ENCODE measurements around the gene FAU. TPM values are rescaled to one million over a fixed set of nuclear protein-coding genes. Genes with fewer than 3 reads are reported as not detected.

Gene FAU
- total and polyA plus RNA-seq, 2 of the 13 experiments (the other 11 are each of a cell fraction or from before 2014, with no cell fraction given) = 374 to 869 TPM

GRCh38 chr11:65156926-65157325 lies 35.0 kb upstream of the FAU start:
- CTCF ChIA-PET (ENCODE audit: low intra/inter-chr PET ratio, low total read pairs) = no interaction called here
- Histone ChIP-seq H3K9me3 (ENCODE audit: low read length) (no peaks in the 10 kb centered on the region), H3K36me3 (replicated peaks in 1 of 2; ENCODE audit: control insufficient read depth in 1 of 2, insufficient read depth in 2 of 2, low read length in 2 of 2) (no peaks in the 10 kb centered on the region), H3K4me2 (ENCODE audit: low read depth, low read length) (no peak overlapping the region), H3K9ac (ENCODE audit: insufficient read depth, low read depth, low read length) (no peak overlapping the region), H3K27me3 (ENCODE audit: control insufficient read depth in 1 of 2, insufficient read depth in 2 of 2, low read length in 2 of 2) (no peaks in the 10 kb centered on the region), H3K4me3 (replicated peaks in 1 of 3; ENCODE audit: insufficient read depth in 1 of 3, low read depth in 2 of 3, low read length in 3 of 3) (no peak overlapping the region), H3K79me2 (ENCODE audit: insufficient read depth, low read length) (no peaks in the 10 kb centered on the region), H3K27ac (ENCODE audit: extremely low read length, insufficient read depth, low read length) (no peak overlapping the region), H3K4me1 (ENCODE audit: insufficient read depth, low read length) (peaks cover 17% of the 10 kb centered on the region), H4K20me1 (ENCODE audit: insufficient read depth, low read length) (no peaks in the 10 kb centered on the region), H2AFZ (ENCODE audit: low read length) (no peak overlapping the region)
- in situ Hi-C loops (cut with HindIII; ENCODE audit: extremely low pct_ligation_motif_present, low pct_unique_long_range_greater_than_20kb) (no loop called here), intact Hi-C loops (cut with micrococcal nuclease; ENCODE audit: unreplicated experiment) (no loop called here)
- DNase-seq (ENCODE audit: low spot score) (no peak), ATAC-seq (no peak), FAIRE-seq (no peak)
- 20% methylated on average over 1 of the region's 3 CpGs for WGBS (ENCODE audit: low lambda C conversion rate)
- POLR2A ChIA-PET = interaction anchor here (1.8 kb wide), 1 partner anchor 22 kb away, joined by 8 read pairs; no protein-coding TSS in a partner anchor
- BruUV-seq (replicated peaks) = no TSS peak
- TF ChIP-seq FOXP4 (CRISPR knock-in tag; IDR thresholded peaks at IDR 0.05) = no peak
- no peak for TF ChIP-seq ZNF580 (CRISPR knock-in tag; IDR thresholded peaks at IDR 0.05; ENCODE audit: borderline replicate concordance, low read depth)
- TF ChIP-seq MED13 (CRISPR knock-in tag; IDR thresholded peaks at IDR 0.05) = no peak
- TF ChIP-seq JARID2 (CRISPR knock-in tag; IDR thresholded peaks at IDR 0.05; ENCODE audit: insufficient replicate concordance) = no peak
- no peak for TF ChIP-seq ZBTB39 (CRISPR knock-in tag; IDR thresholded peaks at IDR 0.05)
- TF ChIP-seq HMG20A (CRISPR knock-in tag; IDR thresholded peaks at IDR 0.05; ENCODE audit: borderline replicate concordance) = no peak
- no peak for TF ChIP-seq ZBTB26 (CRISPR knock-in tag; IDR thresholded peaks at IDR 0.05; ENCODE audit: borderline replicate concordance)
- TF ChIP-seq EED (CRISPR knock-in tag; IDR thresholded peaks at IDR 0.05) = no peak
- no peak for TF ChIP-seq CERS6 (CRISPR knock-in tag; IDR thresholded peaks at IDR 0.05)
- no peak for TF ChIP-seq ZNF350 (CRISPR knock-in tag; IDR thresholded peaks at IDR 0.05; ENCODE audit: borderline replicate concordance, low read depth)
- no peak for TF ChIP-seq ZNF839 (CRISPR knock-in tag; IDR thresholded peaks at IDR 0.05; ENCODE audit: borderline replicate concordance)
- no peak for TF ChIP-seq ZNF530 (CRISPR knock-in tag; IDR thresholded peaks at IDR 0.05; ENCODE audit: low read depth)
- TF ChIP-seq ZBTB14 (CRISPR knock-in tag; IDR thresholded peaks at IDR 0.05) = no peak

Measured in HepG2 (cell line).